ENCODE data around the gene HSBP1L1.

DNA sequence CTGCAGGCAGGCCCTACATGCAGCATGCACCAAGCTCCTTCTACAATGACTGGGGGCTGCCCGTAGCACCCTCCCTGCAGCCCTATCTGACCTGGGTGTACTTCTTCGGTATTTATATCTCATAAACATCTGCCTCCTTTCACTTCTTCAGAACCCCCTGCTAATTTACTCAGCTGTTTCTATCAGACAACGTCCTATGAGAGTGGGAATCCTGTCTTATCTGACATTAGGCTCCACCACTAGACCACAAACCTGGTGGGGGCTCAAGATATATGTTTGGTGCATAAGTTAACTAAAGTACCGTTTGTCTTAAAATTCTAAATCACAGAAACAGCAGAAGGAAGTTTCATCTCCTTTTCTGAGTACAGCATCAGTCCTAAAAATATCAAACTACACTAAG is 10.6 kb downstream of the HSBP1L1 start:
- no peak for TF ChIP-seq POLR2A (IDR thresholded peaks at IDR 0.05)
- TF ChIP-seq, protein P1, sequence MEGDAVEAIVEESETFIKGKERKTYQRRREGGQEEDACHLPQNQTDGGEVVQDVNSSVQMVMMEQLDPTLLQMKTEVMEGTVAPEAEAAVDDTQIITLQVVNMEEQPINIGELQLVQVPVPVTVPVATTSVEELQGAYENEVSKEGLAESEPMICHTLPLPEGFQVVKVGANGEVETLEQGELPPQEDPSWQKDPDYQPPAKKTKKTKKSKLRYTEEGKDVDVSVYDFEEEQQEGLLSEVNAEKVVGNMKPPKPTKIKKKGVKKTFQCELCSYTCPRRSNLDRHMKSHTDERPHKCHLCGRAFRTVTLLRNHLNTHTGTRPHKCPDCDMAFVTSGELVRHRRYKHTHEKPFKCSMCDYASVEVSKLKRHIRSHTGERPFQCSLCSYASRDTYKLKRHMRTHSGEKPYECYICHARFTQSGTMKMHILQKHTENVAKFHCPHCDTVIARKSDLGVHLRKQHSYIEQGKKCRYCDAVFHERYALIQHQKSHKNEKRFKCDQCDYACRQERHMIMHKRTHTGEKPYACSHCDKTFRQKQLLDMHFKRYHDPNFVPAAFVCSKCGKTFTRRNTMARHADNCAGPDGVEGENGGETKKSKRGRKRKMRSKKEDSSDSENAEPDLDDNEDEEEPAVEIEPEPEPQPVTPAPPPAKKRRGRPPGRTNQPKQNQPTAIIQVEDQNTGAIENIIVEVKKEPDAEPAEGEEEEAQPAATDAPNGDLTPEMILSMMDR (IDR thresholded peaks at IDR 0.05), result no peak

All from right lobe of liver (tissue), 4 donors.